DND-41 (cell line): ENCODE data around the gene TMEM255B.
A peak's percentile ranks its signal among the peaks of the same experiment; 100 is the strongest.

ENCODE experiments used
- ATAC-seq: fragments of 200-7000 bp; cut with Tn5 transposase; 3 replicates; pipeline ENCODE4 v1.9.1; 2021; ENCODE audit warnings: low read depth; ENCODE audit not compliant: insufficient read depth
- DNase-seq: peaks from one replicate; pipeline ENCODE4 v3.0.0-alpha.2; 2020
- H2AFZ ChIP-seq: 2 replicates; pipeline ENCODE4 v1.6.0; 2012; ENCODE audit warnings: low read depth, low read length
- H3K27ac ChIP-seq: 2 replicates; pipeline ENCODE4 v1.5.1; 2012; ENCODE audit warnings: low read length, inconsistent platforms
- H3K27me3 ChIP-seq: fragments of 200-600 bp; sonication (generic); 2 replicates; pipeline ENCODE4 v1.6.0; 2012; ENCODE audit warnings: low read length, mild to moderate bottlenecking, inconsistent platforms; ENCODE audit not compliant: insufficient read depth, poor library complexity
- H3K36me3 ChIP-seq: 2 replicates; pipeline ENCODE4 v1.5.1; 2012; ENCODE audit warnings: low read length, inconsistent platforms; ENCODE audit not compliant: insufficient read depth
- H3K4me1 ChIP-seq: 2 replicates; pipeline ENCODE4 v1.5.1; 2012; ENCODE audit warnings: mild to moderate bottlenecking, low read length; ENCODE audit not compliant: insufficient read depth
- H3K4me2 ChIP-seq: 2 replicates; pipeline ENCODE4 v1.6.0; 2012; ENCODE audit warnings: mild to moderate bottlenecking, moderate library complexity, low read length, inconsistent platforms; ENCODE audit not compliant: insufficient read depth
- H3K4me3 ChIP-seq, 2 experiments: fragments of 200-600 bp in 1 of 2; shearing (Covaris generic) in 1 of 2; 2 replicates each; pipeline ENCODE4 v1.5.1; 2012 to 2016; ENCODE audit warnings: inconsistent platforms in 2 of 2, low read length in 2 of 2, mild to moderate bottlenecking in 2 of 2, low read depth in 1 of 2, moderate library complexity in 1 of 2
- H3K79me2 ChIP-seq: 2 replicates; pipeline ENCODE4 v1.6.0; 2012; ENCODE audit warnings: low read length, inconsistent platforms; ENCODE audit not compliant: insufficient read depth
- H3K9ac ChIP-seq: 2 replicates; pipeline ENCODE4 v1.6.0; 2012; ENCODE audit warnings: low read depth, mild to moderate bottlenecking, inconsistent platforms, low read length, moderate library complexity
- H3K9me3 ChIP-seq: 2 replicates; pipeline ENCODE4 v1.5.1; 2012; ENCODE audit warnings: low read length, moderate library complexity, mild to moderate bottlenecking, inconsistent platforms; ENCODE audit not compliant: insufficient read depth, severe bottlenecking
- H4K20me1 ChIP-seq: 2 replicates; pipeline ENCODE4 v1.6.0; 2012; ENCODE audit warnings: low read length; ENCODE audit not compliant: insufficient read depth
- CTCF ChIP-seq: IDR thresholded peaks from 2 replicates; pipeline ENCODE4 v1.5.1; 2012; ENCODE audit warnings: borderline replicate concordance, low read length, moderate library complexity, mild to moderate bottlenecking; ENCODE audit not compliant: poor library complexity, severe bottlenecking; ENCODE audit errors: extremely low read depth
- EZH2 ChIP-seq: IDR thresholded peaks from 3 replicates; pipeline ENCODE4 v1.6.1; 2012; ENCODE audit warnings: borderline replicate concordance, low read depth, mild to moderate bottlenecking, moderate library complexity, low read length, inconsistent platforms; ENCODE audit not compliant: severe bottlenecking

TMEM255B gene

GRCh38 chr13:113852536-113853517 is 93.8 kb downstream of the TMEM255B start:
- Histone ChIP-seq H2AFZ (no peak overlapping the region), H3K36me3 (no peaks in the 10 kb centered on the region), H3K27ac (no peak overlapping the region), H4K20me1 (no peaks in the 10 kb centered on the region), H3K9me3 (no peaks in the 10 kb centered on the region), H3K4me2 (no peak overlapping the region), H3K79me2 (no peaks in the 10 kb centered on the region), H3K9ac (no peak overlapping the region), H3K4me1 (peaks cover 34% of the 10 kb centered on the region), H3K4me3 (no peak overlapping the region), H3K27me3 (no peaks in the 10 kb centered on the region)
- no peak for TF ChIP-seq EZH2
- TF ChIP-seq CTCF = no peak
- DNase-seq = no peak
- no peak for ATAC-seq

- TF ChIP-seq EZH2 (no peak), CTCF (no peak)
- H3K36me3 ChIP-seq = no peaks in the 10 kb centered on the region
- H3K79me2 ChIP-seq = no peaks in the 10 kb centered on the region
- H4K20me1 ChIP-seq = no peaks in the 10 kb centered on the region
- ATAC-seq = no peak
- no peaks in the 10 kb centered on the region for H3K27me3 ChIP-seq
- H3K4me2 ChIP-seq = peak overlapping the region; percentile 51
- peaks cover 34% of the 10 kb centered on the region for H3K4me1 ChIP-seq
- peak overlapping the region in 1 of 2 experiments; percentile 29; a peak in 1 of 4 replicates for H3K4me3 ChIP-seq
- no peaks in the 10 kb centered on the region for H3K9me3 ChIP-seq
- H3K9ac ChIP-seq = peak overlapping the region; percentile 14; the same call in 1 of the 2 replicates
- no peak for DNase-seq
- no peak overlapping the region for H2AFZ ChIP-seq
- H3K27ac ChIP-seq = peak overlapping the region; percentile 62
These were observed 94.7 kb downstream of the TMEM255B start for GRCh38 chr13:113853518-113854237.

- H3K4me2 ChIP-seq = peak overlapping the region; percentile 51
- H3K27me3 ChIP-seq = no peaks in the 10 kb centered on the region
- H3K36me3 ChIP-seq = no peaks in the 10 kb centered on the region
- H3K9me3 ChIP-seq = no peaks in the 10 kb centered on the region
- H3K4me3 ChIP-seq = peak overlapping the region in 1 of 2 experiments; percentile 29; a peak in 1 of 4 replicates
- no peak overlapping the region for H2AFZ ChIP-seq
- H3K9ac ChIP-seq = peak overlapping the region; percentile 14
- TF ChIP-seq EZH2 (no peak), CTCF (peak; percentile 10)
- peak overlapping the region; percentile 62 for H3K27ac ChIP-seq
- H4K20me1 ChIP-seq = no peaks in the 10 kb centered on the region
- H3K4me1 ChIP-seq = peaks cover 34% of the 10 kb centered on the region
- H3K79me2 ChIP-seq = no peaks in the 10 kb centered on the region
- ATAC-seq (peak; percentile 84), DNase-seq (peak; percentile 81)
These were observed 95.4 kb downstream of the TMEM255B start for GRCh38 chr13:113854238-113855011.
